Loucy (cell line): ENCODE data around the gene LTBP1.

Source experiments
- CTCF ChIP-seq: fragments of 200-600 bp; sonication (generic); conservative IDR thresholded peaks from 2 replicates; pipeline ENCODE4 v1.5.1; 2014; ENCODE audit warnings: mild to moderate bottlenecking, antibody characterized with exemption, low read length
- EZH2phosphoT487 ChIP-seq: fragments of 200-600 bp; IDR thresholded peaks from 2 replicates; pipeline ENCODE4 v1.6.1; 2018; ENCODE audit warnings: antibody characterized with exemption, mild to moderate bottlenecking, moderate library complexity, borderline replicate concordance

GRCh38 chr2:33196700-33197099 lies 249.9 kb downstream of the LTBP1 start:
- TF ChIP-seq CTCF, result no peak
- TF ChIP-seq EZH2phosphoT487, result no peak
